Fibroblast of the aortic adventitia (primary cell): ENCODE measurements around the gene P4HA2. TPM values are rescaled to one million over a fixed set of nuclear protein-coding genes. Genes with fewer than 3 reads are reported as not detected.
"Not testable (repeated sequence)": the region's sequence is repeated elsewhere in the genome, so short reads cannot be mapped to it uniquely, and the experiment has no call there.

ENCODE experiments used
- DNase-seq: peaks from one replicate; pipeline ENCODE4 v3.0.0-alpha.2; 2010; ENCODE audit warnings: low read depth
- H3K4me3 ChIP-seq: 2 replicates; pipeline ENCODE4 v1.5.1; 2011; ENCODE audit warnings: low read depth, mild to moderate bottlenecking, control low read depth, low read length, moderate library complexity
- small RNA-seq: library from RNA; depleted of rRNA; stranded (forward); fragments of <200 nt; gene quantifications from one replicate; pipeline ENCODE3, GENCODE V24; 2012
- total RNA-seq: library from RNA; depleted of rRNA; stranded (reverse); fragments of >200 nt; gene quantifications from 2 replicates; pipeline ENCODE4 v1.2.3, GENCODE V29; 2012; ENCODE audit warnings: low replicate concordance
- TF ChIP-seq, protein P1 (sequence below): IDR thresholded peaks from 2 replicates; pipeline ENCODE4 v1.5.1; 2011; ENCODE audit warnings: mild to moderate bottlenecking, low read length, control low read depth, inconsistent platforms; ENCODE audit not compliant: insufficient read depth

Gene P4HA2
- total RNA-seq, 1 donor = 104 TPM

DNA sequence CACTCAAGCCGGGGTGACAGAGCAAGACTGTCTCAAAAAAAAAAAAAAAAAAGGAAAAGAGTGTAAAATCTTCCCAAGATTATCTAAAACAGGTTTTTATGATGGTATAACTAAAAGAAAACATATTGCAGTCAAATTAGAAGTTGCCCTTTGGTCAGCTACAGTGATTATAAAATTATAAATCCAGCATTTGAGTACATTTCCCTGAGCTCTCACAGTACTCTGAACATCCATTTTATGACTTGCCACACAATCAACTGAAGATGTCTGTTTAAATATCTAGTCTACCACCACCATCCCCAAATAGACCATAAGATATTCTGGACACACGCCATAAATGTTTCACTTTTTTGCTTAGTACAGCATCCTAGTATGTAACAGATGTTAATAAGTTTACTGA is 77.1 kb downstream of the P4HA2 start:
- DNase-seq = no peak
- TF ChIP-seq, protein P1, sequence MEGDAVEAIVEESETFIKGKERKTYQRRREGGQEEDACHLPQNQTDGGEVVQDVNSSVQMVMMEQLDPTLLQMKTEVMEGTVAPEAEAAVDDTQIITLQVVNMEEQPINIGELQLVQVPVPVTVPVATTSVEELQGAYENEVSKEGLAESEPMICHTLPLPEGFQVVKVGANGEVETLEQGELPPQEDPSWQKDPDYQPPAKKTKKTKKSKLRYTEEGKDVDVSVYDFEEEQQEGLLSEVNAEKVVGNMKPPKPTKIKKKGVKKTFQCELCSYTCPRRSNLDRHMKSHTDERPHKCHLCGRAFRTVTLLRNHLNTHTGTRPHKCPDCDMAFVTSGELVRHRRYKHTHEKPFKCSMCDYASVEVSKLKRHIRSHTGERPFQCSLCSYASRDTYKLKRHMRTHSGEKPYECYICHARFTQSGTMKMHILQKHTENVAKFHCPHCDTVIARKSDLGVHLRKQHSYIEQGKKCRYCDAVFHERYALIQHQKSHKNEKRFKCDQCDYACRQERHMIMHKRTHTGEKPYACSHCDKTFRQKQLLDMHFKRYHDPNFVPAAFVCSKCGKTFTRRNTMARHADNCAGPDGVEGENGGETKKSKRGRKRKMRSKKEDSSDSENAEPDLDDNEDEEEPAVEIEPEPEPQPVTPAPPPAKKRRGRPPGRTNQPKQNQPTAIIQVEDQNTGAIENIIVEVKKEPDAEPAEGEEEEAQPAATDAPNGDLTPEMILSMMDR = no peak
- H3K4me3 ChIP-seq = no peak overlapping the region

DNA sequence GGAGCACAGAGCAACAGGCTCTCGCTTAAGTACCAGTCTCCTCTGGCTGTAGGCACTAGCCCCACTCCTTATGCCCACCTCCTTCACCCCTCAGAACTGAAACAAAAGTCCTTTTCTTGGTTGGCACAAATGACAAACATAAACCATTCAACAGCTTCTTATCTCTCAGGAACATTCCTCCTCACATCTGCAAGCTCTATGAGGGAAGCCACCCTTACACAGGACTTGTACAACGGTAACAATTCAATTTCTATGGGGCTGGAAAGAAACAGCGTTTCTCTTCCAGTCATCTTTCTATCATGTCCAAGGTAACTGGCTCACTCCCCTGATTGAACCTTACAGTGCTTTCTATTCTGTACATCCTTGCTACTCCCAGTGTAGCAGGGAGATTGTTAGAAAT is 80.0 kb downstream of the P4HA2 start:
- no peak for DNase-seq
- no peak overlapping the region for H3K4me3 ChIP-seq
- TF ChIP-seq, protein P1 = no peak

DNA sequence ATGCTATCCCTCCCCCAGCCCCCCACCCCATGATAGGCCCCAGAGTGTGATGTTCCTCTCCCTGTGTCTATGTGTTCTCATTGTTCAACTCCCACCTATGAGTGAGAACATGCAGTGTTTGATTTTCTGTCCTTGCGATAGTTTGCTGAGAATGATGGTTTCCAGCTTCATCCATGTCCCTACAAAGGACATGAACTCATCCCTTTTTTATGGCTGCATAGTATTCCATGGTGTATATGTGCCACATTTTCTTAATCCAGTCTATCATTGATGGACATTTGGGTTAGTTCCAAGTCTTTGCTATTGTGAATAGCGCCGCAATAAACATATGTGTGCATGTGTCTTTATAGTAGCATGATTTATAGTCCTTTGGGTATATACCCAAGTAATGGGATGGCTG is 82.3 kb downstream of the P4HA2 start:
- not testable (repeated sequence) for DNase-seq, H3K4me3 ChIP-seq

DNA sequence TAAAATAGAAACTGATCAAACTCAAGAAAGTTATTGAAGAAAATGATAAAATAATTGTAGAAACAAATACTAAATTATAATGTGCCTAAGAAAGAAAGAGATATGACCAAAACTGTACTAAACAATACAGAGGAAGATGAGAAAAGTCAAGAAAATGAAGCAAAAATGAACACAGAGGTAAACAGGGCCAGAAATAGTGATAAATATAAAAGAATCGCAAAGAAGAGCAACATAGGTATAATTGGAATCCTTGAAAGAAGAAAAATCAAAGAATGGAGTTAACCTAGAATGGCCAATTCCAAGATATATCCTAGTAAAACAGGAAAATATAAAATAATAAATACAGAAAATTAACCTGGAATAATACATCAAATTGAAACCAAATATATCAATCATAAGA is 84.5 kb downstream of the P4HA2 start:
- no peak for DNase-seq

DNA sequence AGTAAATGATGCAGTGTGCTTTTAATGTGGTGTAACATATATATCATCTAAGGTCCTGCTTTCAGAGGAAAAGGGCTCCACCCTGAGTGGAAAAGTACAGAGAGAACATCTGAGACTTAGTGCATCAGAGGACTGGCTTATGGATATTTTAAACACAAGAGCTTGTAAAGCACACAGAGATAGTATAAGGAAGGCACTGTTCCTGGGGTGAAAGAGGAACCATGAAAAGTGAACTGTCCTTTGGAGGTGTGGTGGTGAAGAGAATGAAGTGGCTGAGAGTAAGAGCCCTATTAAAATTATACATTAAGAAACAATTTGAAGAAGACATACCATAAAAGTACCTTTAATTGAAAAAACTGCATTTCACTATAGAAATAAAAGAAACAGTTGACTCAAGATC is 85.2 kb downstream of the P4HA2 start:
- TF ChIP-seq, protein P1 = no peak
- no peak overlapping the region for H3K4me3 ChIP-seq
- no peak for DNase-seq

More for the DNA sequence above, 84.5 kb downstream of the P4HA2 start:
- H3K4me3 ChIP-seq = no peak overlapping the region
- TF ChIP-seq, protein P1 = no peak

Small RNA genes lying within 50 kb of the gene (small RNA-seq; reads per million reads assigned to genes)
- gene AC063976.4 = not detected

Other genes with a start within 250 kb of the P4HA2 start
- gene ACSL6, start 216.2 kb downstream of the P4HA2 start, total RNA-seq = not detected in 2 replicates
- gene IL3, start 167.2 kb downstream of the P4HA2 start, total RNA-seq = not detected in 2 replicates
- not detected in 2 replicates for gene CSF2, start 154.1 kb downstream of the P4HA2 start, total RNA-seq
- 37.3 and 41.8 TPM in 2 replicates for gene PDLIM4, start 29.8 kb upstream of the P4HA2 start, total RNA-seq
- 3.4 and 5.7 TPM in 2 replicates for gene SLC22A4, start 66.5 kb upstream of the P4HA2 start, total RNA-seq
- gene SLC22A5, start 141.9 kb upstream of the P4HA2 start, total RNA-seq = 6.5 TPM in 2 replicates